CD14-positive monocyte (primary cell): ENCODE data around the gene EBI3. TPM values are rescaled to one million over a fixed set of nuclear protein-coding genes. Genes with fewer than 3 reads are reported as not detected.
A peak's percentile ranks its signal among the peaks of the same experiment; 100 is the strongest.
"Not testable (repeated sequence)": the region's sequence is repeated elsewhere in the genome, so short reads cannot be mapped to it uniquely, and the experiment has no call there.

Experiments
- DNase-seq, 3 donors: peaks; one replicate each; pipeline ENCODE4 v3.0.0-alpha.2; 2011 to 2022
- H2AFZ ChIP-seq: 2 replicates; pipeline ENCODE4 v1.6.0; 2012; ENCODE audit warnings: mild to moderate bottlenecking, low read depth, low read length, inconsistent platforms; ENCODE audit not compliant: insufficient read depth, poor library complexity, severe bottlenecking
- H3K27ac ChIP-seq, 2 donors: 1 replicate in 1 of 2; 2 replicates in 1 of 2; pipeline ENCODE4 v1.5.1; 2012 to 2013; ENCODE audit warnings: low read length in 2 of 2, control low read depth in 1 of 2, inconsistent platforms in 1 of 2, low read depth in 1 of 2, mild to moderate bottlenecking in 1 of 2
- H3K27me3 ChIP-seq, 2 donors: one replicate each; pipeline versions ENCODE4 v1.6.0 to v1.6.1; 2011 to 2013; ENCODE audit warnings: low read length in 2 of 2; ENCODE audit not compliant: control insufficient read depth in 2 of 2, insufficient read depth in 2 of 2
- H3K36me3 ChIP-seq, 2 donors: replicated peaks in 1 of 2; 1 replicate in 1 of 2; 2 replicates in 1 of 2; pipeline versions ENCODE4 v1.5.1 to v1.6.1; 2012 to 2013; ENCODE audit warnings: low read length in 2 of 2, control low read depth in 1 of 2, inconsistent platforms in 1 of 2, mild to moderate bottlenecking in 1 of 2; ENCODE audit not compliant: insufficient read depth in 2 of 2, control insufficient read depth in 1 of 2
- H3K4me1 ChIP-seq, 2 donors: 1 replicate in 1 of 2; 2 replicates in 1 of 2; pipeline versions ENCODE4 v1.5.1 to v1.6.1; 2012 to 2013; ENCODE audit warnings: low read length in 2 of 2, control low read depth in 1 of 2, inconsistent platforms in 1 of 2, mild to moderate bottlenecking in 1 of 2, moderate library complexity in 1 of 2; ENCODE audit not compliant: insufficient read depth in 2 of 2, control insufficient read depth in 1 of 2
- H3K4me2 ChIP-seq: replicated peaks from 2 replicates; pipeline ENCODE3; 2012; ENCODE audit warnings: low read length, moderate library complexity, mild to moderate bottlenecking; ENCODE audit not compliant: poor library complexity, severe bottlenecking; ENCODE audit errors: extremely low read depth
- H3K4me3 ChIP-seq, 3 experiments: fragments of 200-600 bp in 1 of 3; sonication (generic) in 1 of 3; replicated peaks in 1 of 3; 1 replicate in 2 of 3; 2 replicates in 1 of 3; pipeline ENCODE4 v1.5.1; 2011 to 2013; ENCODE audit warnings: low read length in 3 of 3, mild to moderate bottlenecking in 3 of 3, control low read depth in 2 of 3, low read depth in 2 of 3, inconsistent platforms in 1 of 3, moderate library complexity in 1 of 3
- H3K79me2 ChIP-seq: 2 replicates; pipeline ENCODE4 v1.6.0; 2012; ENCODE audit warnings: mild to moderate bottlenecking, control low read depth, inconsistent platforms, low read length, moderate library complexity; ENCODE audit not compliant: insufficient read depth
- H3K9ac ChIP-seq: 2 replicates; pipeline ENCODE4 v1.6.0; 2017; ENCODE audit warnings: low read length, mild to moderate bottlenecking; ENCODE audit not compliant: insufficient read depth, poor library complexity, severe bottlenecking
- H3K9me3 ChIP-seq, 2 donors: replicated peaks in 1 of 2; 1 replicate in 1 of 2; 2 replicates in 1 of 2; pipeline versions ENCODE4 v1.5.1 to v1.6.1; 2012 to 2013; ENCODE audit warnings: low read length in 2 of 2, control low read depth in 1 of 2; ENCODE audit not compliant: control insufficient read depth in 1 of 2, insufficient read depth in 1 of 2
- H4K20me1 ChIP-seq: 2 replicates; pipeline ENCODE4 v1.6.0; 2012; ENCODE audit warnings: mild to moderate bottlenecking, low read length, control low read depth, moderate library complexity; ENCODE audit not compliant: insufficient read depth
- H3K27ac Mint-ChIP-seq, 7 donors: one replicate each; pipeline ENCODE4 v1.8.0; 2020; ENCODE audit warnings: mild to moderate bottlenecking in 7 of 7, mixed read lengths in 7 of 7, moderate library complexity in 6 of 7, inconsistent platforms in 2 of 7
- H3K27me3 Mint-ChIP-seq, 3 donors: one replicate each; pipeline ENCODE4 v1.8.0; 2021 to 2022; ENCODE audit warnings: low read depth in 3 of 3, mild to moderate bottlenecking in 3 of 3, mixed read lengths in 3 of 3, moderate library complexity in 3 of 3, inconsistent platforms in 1 of 3
- H3K36me3 Mint-ChIP-seq, 2 donors: one replicate each; pipeline ENCODE4 v1.8.0; 2020; ENCODE audit warnings: mixed read lengths in 2 of 2, inconsistent platforms in 1 of 2, mild to moderate bottlenecking in 1 of 2
- H3K4me1 Mint-ChIP-seq: one replicate; pipeline ENCODE4 v1.8.0; 2020; ENCODE audit warnings: mild to moderate bottlenecking, mixed read lengths
- H3K4me3 Mint-ChIP-seq, 2 donors: one replicate each; pipeline ENCODE4 v1.8.0; 2020; ENCODE audit warnings: mild to moderate bottlenecking in 2 of 2, mixed read lengths in 2 of 2, moderate library complexity in 1 of 2
- H3K9me3 Mint-ChIP-seq, 7 donors: one replicate each; pipeline ENCODE4 v1.8.0; 2020 to 2022; ENCODE audit warnings: mixed read lengths in 7 of 7, mild to moderate bottlenecking in 6 of 7, moderate library complexity in 6 of 7, inconsistent platforms in 2 of 7
- CTCF ChIP-seq: fragments of 200-600 bp; IDR thresholded peaks from one replicate; pipeline ENCODE4 v1.8.0; 2022; ENCODE audit warnings: antibody characterized with exemption, mild to moderate bottlenecking
- WGBS: methylation state at CpG from one replicate; pipeline ENCODE4 v1.1.5; 2013; ENCODE audit warnings: missing lambda C conversion rate; ENCODE audit not compliant: insufficient coverage; 5-methylcytosine and 5-hydroxymethylcytosine counted together
- intact Hi-C, 2 donors: fragments of 100-400 bp; cut with micrococcal nuclease; formaldehyde crosslinking; loops; one replicate each; pipeline versions ENCODE4 v1.15.0 to v1.15.1; 2023
- polyA plus RNA-seq, 3 donors: library from polyadenylated mRNA; depleted of rRNA in 1 of 3; unstranded in 2 of 3; stranded (reverse) in 1 of 3; fragments of 300-500 nt in 2 of 3; fragments of >200 nt in 1 of 3; fragmentation: Illumina TruSeq in 2 of 3; gene quantifications; 1 replicate in 2 of 3; 2 replicates in 1 of 3; pipeline ENCODE4 v1.2.3, GENCODE V29; 2012 to 2021

Gene EBI3
- polyA plus RNA-seq, 3 donors: 0.14 to 0.40 TPM; not detected in 1

GRCh38 chr19:4216846-4217245 is 12.5 kb upstream of the EBI3 start:
- intact Hi-C loops: no loop called here
- H3K4me2 ChIP-seq: no peak overlapping the region
- no peak overlapping the region for H3K9ac ChIP-seq
- no peaks in the 10 kb centered on the region for H3K79me2 ChIP-seq
- no peaks in the 10 kb centered on the region for H3K4me1 ChIP-seq
- no peak overlapping the region for H3K27ac Mint-ChIP-seq
- WGBS: 96% methylated on average over 6 of the region's 6 CpGs
- peaks cover 0 to 4% (median 2%) of the 10 kb centered on the region in 3 donors for H3K27me3 Mint-ChIP-seq
- no peaks in the 10 kb centered on the region for H3K27me3 ChIP-seq
- no peaks in the 10 kb centered on the region for H3K36me3 ChIP-seq
- no peak for DNase-seq
- H3K4me3 Mint-ChIP-seq: no peak overlapping the region
- no peak for TF ChIP-seq CTCF
- no peaks in the 10 kb centered on the region for H3K36me3 Mint-ChIP-seq
- H3K27ac ChIP-seq: no peak overlapping the region
- H3K9me3 ChIP-seq: peaks cover 4 to 9% of the 10 kb centered on the region in 2 donors
- H3K4me1 Mint-ChIP-seq: no peaks in the 10 kb centered on the region
- no peak overlapping the region for H3K4me3 ChIP-seq
- peaks cover 2 to 14% (median 6%) of the 10 kb centered on the region in 7 donors for H3K9me3 Mint-ChIP-seq
- H2AFZ ChIP-seq: no peak overlapping the region
- no peaks in the 10 kb centered on the region for H4K20me1 ChIP-seq

- intact Hi-C loops: no loop called here
- H3K27me3 ChIP-seq: no peaks in the 10 kb centered on the region
- H3K27ac ChIP-seq: no peak overlapping the region
- TF ChIP-seq CTCF: no peak
- no peaks in the 10 kb centered on the region for H3K79me2 ChIP-seq
- DNase-seq: no peak
- peaks cover 4 to 9% of the 10 kb centered on the region in 2 donors for H3K9me3 ChIP-seq
- no peak overlapping the region for H3K4me2 ChIP-seq
- H3K9ac ChIP-seq: no peak overlapping the region
- H3K27me3 Mint-ChIP-seq: peaks cover 0 to 1% (median 0%) of the 10 kb centered on the region in 3 donors
- no peaks in the 10 kb centered on the region for H3K4me1 ChIP-seq
- no peaks in the 10 kb centered on the region for H3K36me3 Mint-ChIP-seq
- H3K36me3 ChIP-seq: no peaks in the 10 kb centered on the region
- no peak overlapping the region for H3K27ac Mint-ChIP-seq
- no peaks in the 10 kb centered on the region for H4K20me1 ChIP-seq
- H3K4me3 Mint-ChIP-seq: no peak overlapping the region
- no peaks in the 10 kb centered on the region for H3K4me1 Mint-ChIP-seq
- no peak overlapping the region for H2AFZ ChIP-seq
- 97% methylated on average over 77 of the region's 81 CpGs for WGBS
- no peak overlapping the region for H3K4me3 ChIP-seq
- peaks cover 2 to 14% (median 6%) of the 10 kb centered on the region in 7 donors for H3K9me3 Mint-ChIP-seq
Observed at GRCh38 chr19:4217429-4218264, 11.7 kb upstream of the EBI3 start.

DNA sequence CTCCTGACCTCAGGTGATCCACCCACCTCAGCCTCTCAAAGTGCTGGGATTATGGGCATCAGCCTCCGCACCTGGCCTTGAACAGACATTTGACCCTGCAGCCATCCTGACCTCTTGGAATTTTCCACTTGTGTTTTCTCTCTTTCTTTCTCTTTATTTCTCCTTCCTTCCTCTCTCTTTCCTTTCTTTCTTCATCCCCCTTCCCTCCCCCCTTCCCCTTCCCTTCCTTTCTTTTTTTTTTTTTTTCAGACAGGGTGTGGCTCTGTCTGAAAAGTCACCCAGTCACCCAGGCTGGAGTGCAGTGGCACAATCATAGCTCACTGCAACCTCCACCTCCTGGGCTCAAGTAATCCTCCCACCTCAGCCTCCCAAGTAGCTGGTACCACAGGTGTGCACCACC is 10.8 kb upstream of the EBI3 start:
- H4K20me1 ChIP-seq, H3K4me1 ChIP-seq, H2AFZ ChIP-seq, H3K9me3 ChIP-seq, H3K27me3 Mint-ChIP-seq, DNase-seq, H3K79me2 ChIP-seq, H3K4me1 Mint-ChIP-seq, H3K4me2 ChIP-seq, H3K27me3 ChIP-seq, H3K36me3 Mint-ChIP-seq, H3K36me3 ChIP-seq, H3K4me3 ChIP-seq, intact Hi-C loops, H3K9ac ChIP-seq, H3K4me3 Mint-ChIP-seq, H3K27ac ChIP-seq: not testable (repeated sequence)
- peak overlapping the region in 1 of 7 donors; percentile 20 for H3K27ac Mint-ChIP-seq
- 100% methylated on average over 1 of the region's 1 CpG for WGBS
- peaks cover 2 to 14% (median 6%) of the 10 kb centered on the region in 7 donors for H3K9me3 Mint-ChIP-seq
